Esophagus squamous epithelium (tissue), 4 donors: ENCODE data around the gene NEK7.

ENCODE experiments used
- CTCF ChIP-seq, 6 experiments: fragments of 450-650 bp in 4 of 6; fragments of 200-600 bp in 2 of 6; sonication (generic) in 2 of 6; IDR thresholded peaks; one replicate each; pipeline ENCODE4 v1.5.1; 2016 to 2019; ENCODE audit warnings: antibody characterized with exemption in 6 of 6, mild to moderate bottlenecking in 4 of 6, moderate library complexity in 4 of 6
- POLR2A ChIP-seq, 4 donors: fragments of 450-650 bp; IDR thresholded peaks; one replicate each; pipeline ENCODE4 v1.6.1; 2017; ENCODE audit warnings: antibody characterized with exemption in 4 of 4, mild to moderate bottlenecking in 4 of 4, moderate library complexity in 3 of 4

- TF ChIP-seq CTCF (IDR thresholded peaks at IDR 0.05) (no peak), POLR2A (IDR thresholded peaks at IDR 0.05) (no peak)
Measured at GRCh38 chr1:198259333-198260074, 102.7 kb downstream of the NEK7 start.
